H9 (cell line): ENCODE measurements around the gene ZNF160. TPM values are rescaled to one million over a fixed set of nuclear protein-coding genes. Genes with fewer than 3 reads are reported as not detected.

Experiments
- DNase-seq: peaks from one replicate; pipeline ENCODE4 v3.0.0-alpha.2; 2017
- H2AFZ ChIP-seq: one replicate; pipeline ENCODE4 v1.6.1; 2013; ENCODE audit warnings: mild to moderate bottlenecking, low read length, control low read depth, moderate library complexity
- H2AK5ac ChIP-seq: 2 replicates; pipeline ENCODE4 v1.6.1; 2013; ENCODE audit warnings: low read length, control low read depth, mixed read lengths; ENCODE audit not compliant: insufficient read length
- H2BK120ac ChIP-seq: one replicate; pipeline ENCODE4 v1.6.1; 2013; ENCODE audit warnings: low read depth, mild to moderate bottlenecking, low read length, control low read depth, inconsistent platforms; ENCODE audit not compliant: poor library complexity, severe bottlenecking
- H2BK12ac ChIP-seq: 2 replicates; pipeline ENCODE4 v1.6.1; 2013; ENCODE audit warnings: low read length, control low read depth, mixed read lengths, low read depth; ENCODE audit not compliant: insufficient read length
- H2BK15ac ChIP-seq: 2 replicates; pipeline ENCODE4 v1.6.1; 2013; ENCODE audit warnings: low read depth, low read length, control low read depth
- H2BK20ac ChIP-seq: one replicate; pipeline ENCODE4 v1.6.1; 2013; ENCODE audit warnings: low read depth, mild to moderate bottlenecking, low read length, control low read depth, inconsistent platforms; ENCODE audit not compliant: poor library complexity, severe bottlenecking
- H2BK5ac ChIP-seq: 2 replicates; pipeline ENCODE4 v1.6.1; 2013; ENCODE audit warnings: low read length, control low read depth, mixed read lengths; ENCODE audit not compliant: insufficient read length
- H3K14ac ChIP-seq: 2 replicates; pipeline ENCODE4 v1.6.1; 2013; ENCODE audit warnings: low read length, control low read depth; ENCODE audit not compliant: insufficient read depth
- H3K18ac ChIP-seq: 2 replicates; pipeline ENCODE4 v1.6.1; 2013; ENCODE audit warnings: low read depth, mild to moderate bottlenecking, mixed read lengths, low read length, control low read depth; ENCODE audit not compliant: insufficient read length
- H3K23ac ChIP-seq: 2 replicates; pipeline ENCODE4 v1.6.1; 2013; ENCODE audit warnings: low read length, control low read depth, mixed read lengths, low read depth; ENCODE audit not compliant: insufficient read length
- H3K23me2 ChIP-seq: 2 replicates; pipeline ENCODE4 v1.6.1; 2013; ENCODE audit warnings: low read depth, mild to moderate bottlenecking, mixed read lengths, low read length, control low read depth; ENCODE audit not compliant: insufficient read length, poor library complexity, severe bottlenecking
- H3K27ac ChIP-seq: 2 replicates; pipeline ENCODE4 v1.5.1; 2013; ENCODE audit warnings: low read length, control low read depth, mixed read lengths, low read depth; ENCODE audit not compliant: insufficient read length
- H3K27me3 ChIP-seq: 2 replicates; pipeline ENCODE4 v1.6.1; 2013; ENCODE audit warnings: low read length, control low read depth, inconsistent platforms; ENCODE audit not compliant: insufficient read depth
- H3K4ac ChIP-seq: 2 replicates; pipeline ENCODE4 v1.6.1; 2013; ENCODE audit warnings: low read depth, mild to moderate bottlenecking, control low read depth, inconsistent platforms, low read length, moderate library complexity
- H3K4me1 ChIP-seq: 2 replicates; pipeline ENCODE4 v1.6.1; 2013; ENCODE audit warnings: low read length, control low read depth, inconsistent platforms; ENCODE audit not compliant: insufficient read depth
- H3K4me2 ChIP-seq: 2 replicates; pipeline ENCODE4 v1.6.1; 2013; ENCODE audit warnings: low read length, control low read depth, mixed read lengths; ENCODE audit not compliant: insufficient read length, insufficient read depth
- H3K56ac ChIP-seq: 2 replicates; pipeline ENCODE4 v1.6.1; 2013; ENCODE audit warnings: low read depth, mild to moderate bottlenecking, mixed read lengths, low read length, control low read depth; ENCODE audit not compliant: insufficient read length
- H3K79me1 ChIP-seq: 2 replicates; pipeline ENCODE4 v1.6.1; 2013; ENCODE audit warnings: low read depth, mild to moderate bottlenecking, moderate library complexity, low read length, control low read depth, inconsistent platforms; ENCODE audit not compliant: insufficient read depth, poor library complexity, severe bottlenecking
- H3K79me2 ChIP-seq: 2 replicates; pipeline ENCODE4 v1.6.1; 2013; ENCODE audit warnings: low read length, control low read depth, inconsistent platforms; ENCODE audit not compliant: insufficient read depth
- H3K9ac ChIP-seq: 2 replicates; pipeline ENCODE4 v1.6.1; 2013; ENCODE audit warnings: low read length, control low read depth, mixed read lengths; ENCODE audit not compliant: insufficient read length; ENCODE audit errors: extremely low read depth
- H3K9me3 ChIP-seq: one replicate; pipeline ENCODE4 v1.6.1; 2013; ENCODE audit warnings: low read depth, low read length, inconsistent platforms; ENCODE audit not compliant: control insufficient read depth
- H3T11ph ChIP-seq: one replicate; pipeline ENCODE4 v1.6.1; 2013; ENCODE audit warnings: mild to moderate bottlenecking, low read length, control low read depth, inconsistent platforms
- H4K20me1 ChIP-seq: one replicate; pipeline ENCODE4 v1.6.1; 2013; ENCODE audit not compliant: control insufficient read depth, insufficient read length, insufficient read depth
- H4K5ac ChIP-seq: 2 replicates; pipeline ENCODE4 v1.6.1; 2013; ENCODE audit warnings: low read depth, mild to moderate bottlenecking, mixed read lengths, low read length, control low read depth; ENCODE audit not compliant: insufficient read length
- H4K8ac ChIP-seq: replicated peaks from 2 replicates; pipeline ENCODE4 v1.6.1; 2013; ENCODE audit warnings: low read length, control low read depth, mixed read lengths, low read depth; ENCODE audit not compliant: insufficient read length
- H4K91ac ChIP-seq: 2 replicates; pipeline ENCODE4 v1.6.1; 2013; ENCODE audit warnings: low read depth, mild to moderate bottlenecking, moderate library complexity, mixed read lengths, low read length, control low read depth; ENCODE audit not compliant: insufficient read length
- H3K27ac Mint-ChIP-seq, 3 experiments: 2 replicates in 2 of 3; 3 replicates in 1 of 3; pipeline ENCODE4 v1.8.0; 2020 to 2021; ENCODE audit warnings: mixed read lengths in 3 of 3, mild to moderate bottlenecking in 1 of 3, moderate library complexity in 1 of 3
- H3K27me3 Mint-ChIP-seq: 2 replicates; pipeline ENCODE4 v1.8.0; 2021; ENCODE audit warnings: low read depth, mild to moderate bottlenecking, moderate library complexity, mixed read lengths
- H3K36me3 Mint-ChIP-seq, 3 experiments: 2 replicates in 2 of 3; 3 replicates in 1 of 3; pipeline ENCODE4 v1.8.0; 2020 to 2021; ENCODE audit warnings: low read depth in 3 of 3, mixed read lengths in 3 of 3; ENCODE audit not compliant: insufficient read depth in 1 of 3
- H3K4me1 Mint-ChIP-seq, 2 experiments: 2 replicates each; pipeline ENCODE4 v1.8.0; 2020; ENCODE audit warnings: mixed read lengths in 2 of 2
- H3K4me3 Mint-ChIP-seq, 2 experiments: 2 replicates in 1 of 2; 3 replicates in 1 of 2; pipeline ENCODE4 v1.8.0; 2020 to 2021; ENCODE audit warnings: mild to moderate bottlenecking in 2 of 2, mixed read lengths in 2 of 2, moderate library complexity in 1 of 2
- H3K9me3 Mint-ChIP-seq, 2 experiments: 2 replicates in 1 of 2; 3 replicates in 1 of 2; pipeline ENCODE4 v1.8.0; 2020; ENCODE audit warnings: mild to moderate bottlenecking in 2 of 2, mixed read lengths in 2 of 2, moderate library complexity in 1 of 2
- CTCF ChIP-seq: fragments of 200-600 bp; sonication (generic); conservative IDR thresholded peaks from 3 replicates; pipeline ENCODE4 v1.8.0; 2021; ENCODE audit warnings: antibody characterized with exemption, mild to moderate bottlenecking
- WGBS: extraction: QIAGEN DNeasy Blood & Tissue Kit; methylation state at CpG from one replicate; pipeline ENCODE4 v1.1.7; 2013; ENCODE audit warnings: missing lambda C conversion rate, low lambda C conversion rate, mixed read lengths; ENCODE audit not compliant: insufficient read length; ENCODE audit errors: extremely low coverage; 5-methylcytosine and 5-hydroxymethylcytosine counted together
- total RNA-seq: library from RNA; stranded (reverse); gene quantifications from 2 replicates; pipeline ENCODE4 v1.2.1, GENCODE V29; 2021

Gene ZNF160
- total RNA-seq, 1 experiment from 2014 or later = 31.1 TPM

- Histone ChIP-seq H4K91ac (no peak overlapping the region), H3K9ac (no peak overlapping the region), H3K14ac (no peak overlapping the region), H2BK5ac (no peak overlapping the region), H3K9me3 (peaks cover 34% of the 10 kb centered on the region), H3K4ac (no peak overlapping the region), H2AK5ac (no peak overlapping the region), H3K23me2 (peaks cover 11% of the 10 kb centered on the region), H3K79me1 (no peaks in the 10 kb centered on the region), H4K20me1 (no peaks in the 10 kb centered on the region), H4K5ac (no peak overlapping the region), H3K18ac (no peak overlapping the region), H2BK20ac (no peak overlapping the region), H3T11ph (no peak overlapping the region), H3K4me1 (peaks cover 6% of the 10 kb centered on the region; the same call in 1 of the 2 replicates), H3K4me2 (no peak overlapping the region), H3K27ac (no peak overlapping the region), H2BK12ac (no peak overlapping the region), H2AFZ (no peak overlapping the region), H2BK15ac (no peak overlapping the region), H3K79me2 (no peaks in the 10 kb centered on the region), H3K27me3 (no peaks in the 10 kb centered on the region), H3K56ac (no peak overlapping the region), H3K23ac (no peak overlapping the region), H4K8ac (no peak overlapping the region), H2BK120ac (no peak overlapping the region)
- Mint-ChIP-seq H3K4me1 (peaks cover 7 to 12% of the 10 kb centered on the region in 2 experiments), H3K27me3 (peaks cover 17% of the 10 kb centered on the region), H3K4me3 (no peak overlapping the region), H3K27ac (no peak overlapping the region), H3K36me3 (peaks cover 24 to 33% (median 32%) of the 10 kb centered on the region in 3 experiments), H3K9me3 (peaks cover 32 to 39% of the 10 kb centered on the region in 2 experiments)
- no CpG with 5 or more reads among the region's 3 CpGs for WGBS
- no peak for DNase-seq
- TF ChIP-seq CTCF = no peak
These were observed 33.2 kb upstream of the ZNF160 start for GRCh38 chr19:53136432-53136831.
